GM12865 (cell line): ENCODE results near the gene SPAG16.

ENCODE experiments used
- DNase-seq: peaks from one replicate; pipeline ENCODE4 v3.0.0; 2010; ENCODE audit warnings: low read depth
- H3K4me3 ChIP-seq: 2 replicates; pipeline ENCODE4 v1.5.1; 2011; ENCODE audit warnings: mild to moderate bottlenecking, low read depth, low read length, control low read depth
- TF ChIP-seq, protein P1 (sequence below): IDR thresholded peaks from 2 replicates; pipeline ENCODE4 v1.5.1; 2011; ENCODE audit warnings: low read length, control low read depth, low read depth, inconsistent platforms; ENCODE audit not compliant: insufficient read depth; ENCODE audit errors: missing control alignments

The SPAG16 gene

DNA sequence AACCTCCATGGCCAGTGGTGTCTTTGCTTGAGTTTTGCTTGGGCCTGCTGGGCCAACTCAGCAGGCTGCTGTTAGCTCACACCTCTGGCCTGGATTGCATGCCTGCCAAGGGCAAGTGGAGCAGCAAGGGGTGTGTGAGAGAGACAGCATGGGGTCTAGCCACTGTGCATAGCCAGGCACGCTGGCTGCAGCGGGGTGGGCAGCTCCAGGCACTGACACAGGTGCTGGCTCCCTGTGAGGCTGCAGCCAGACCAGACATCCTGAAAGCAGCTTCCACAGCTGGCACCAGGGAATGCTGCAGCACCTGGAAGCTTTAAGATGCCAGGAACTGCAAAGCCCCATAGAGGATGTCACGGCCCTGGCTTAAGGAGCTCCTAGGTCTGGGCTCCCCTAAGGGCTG is 750.2 kb downstream of the SPAG16 start:
- TF ChIP-seq, protein P1, sequence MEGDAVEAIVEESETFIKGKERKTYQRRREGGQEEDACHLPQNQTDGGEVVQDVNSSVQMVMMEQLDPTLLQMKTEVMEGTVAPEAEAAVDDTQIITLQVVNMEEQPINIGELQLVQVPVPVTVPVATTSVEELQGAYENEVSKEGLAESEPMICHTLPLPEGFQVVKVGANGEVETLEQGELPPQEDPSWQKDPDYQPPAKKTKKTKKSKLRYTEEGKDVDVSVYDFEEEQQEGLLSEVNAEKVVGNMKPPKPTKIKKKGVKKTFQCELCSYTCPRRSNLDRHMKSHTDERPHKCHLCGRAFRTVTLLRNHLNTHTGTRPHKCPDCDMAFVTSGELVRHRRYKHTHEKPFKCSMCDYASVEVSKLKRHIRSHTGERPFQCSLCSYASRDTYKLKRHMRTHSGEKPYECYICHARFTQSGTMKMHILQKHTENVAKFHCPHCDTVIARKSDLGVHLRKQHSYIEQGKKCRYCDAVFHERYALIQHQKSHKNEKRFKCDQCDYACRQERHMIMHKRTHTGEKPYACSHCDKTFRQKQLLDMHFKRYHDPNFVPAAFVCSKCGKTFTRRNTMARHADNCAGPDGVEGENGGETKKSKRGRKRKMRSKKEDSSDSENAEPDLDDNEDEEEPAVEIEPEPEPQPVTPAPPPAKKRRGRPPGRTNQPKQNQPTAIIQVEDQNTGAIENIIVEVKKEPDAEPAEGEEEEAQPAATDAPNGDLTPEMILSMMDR, result no peak
- H3K4me3 ChIP-seq, result no peak overlapping the region

DNA sequence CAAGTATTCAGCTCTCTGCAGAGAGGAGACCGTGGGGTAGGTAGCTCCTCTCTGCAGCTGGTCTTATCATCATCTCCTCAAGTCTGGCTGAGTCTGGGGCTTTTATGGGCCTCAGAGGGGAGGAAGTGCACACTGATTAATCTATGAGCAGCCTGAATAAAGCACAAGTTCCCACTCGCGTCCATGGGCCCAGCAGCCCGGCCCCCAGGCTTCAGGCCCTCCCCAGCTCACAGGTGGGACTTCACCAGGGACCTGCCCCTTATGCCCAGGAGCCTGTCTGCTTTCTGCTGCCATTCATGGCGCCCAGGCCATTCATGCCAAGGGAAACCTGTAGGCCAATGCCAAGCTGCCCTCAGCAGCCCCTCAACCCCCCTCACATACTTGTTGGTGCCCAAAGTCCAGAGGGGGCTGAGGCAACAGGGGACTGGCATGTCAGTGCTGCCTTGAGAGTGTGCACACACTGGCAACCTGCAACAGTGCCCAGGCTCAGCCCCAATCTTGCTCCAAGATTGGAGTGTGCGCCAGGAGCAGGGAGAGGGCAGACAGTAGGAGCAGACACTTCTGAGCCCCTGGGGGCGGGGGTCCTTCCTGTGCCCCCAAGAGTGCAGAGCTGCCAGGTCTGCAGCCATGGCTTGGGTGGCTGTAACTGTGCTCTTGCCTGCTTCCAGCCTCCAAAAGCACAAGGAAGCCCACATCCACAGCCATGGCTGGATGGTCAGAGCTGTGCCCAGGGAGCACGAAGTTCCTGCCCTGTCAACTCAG is 751.0 kb downstream of the SPAG16 start:
- TF ChIP-seq, protein P1, result no peak
- DNase-seq, result no peak
- H3K4me3 ChIP-seq, result no peak overlapping the region

More for the DNA sequence above, 750.2 kb downstream of the SPAG16 start:
- no peak for DNase-seq

DNA sequence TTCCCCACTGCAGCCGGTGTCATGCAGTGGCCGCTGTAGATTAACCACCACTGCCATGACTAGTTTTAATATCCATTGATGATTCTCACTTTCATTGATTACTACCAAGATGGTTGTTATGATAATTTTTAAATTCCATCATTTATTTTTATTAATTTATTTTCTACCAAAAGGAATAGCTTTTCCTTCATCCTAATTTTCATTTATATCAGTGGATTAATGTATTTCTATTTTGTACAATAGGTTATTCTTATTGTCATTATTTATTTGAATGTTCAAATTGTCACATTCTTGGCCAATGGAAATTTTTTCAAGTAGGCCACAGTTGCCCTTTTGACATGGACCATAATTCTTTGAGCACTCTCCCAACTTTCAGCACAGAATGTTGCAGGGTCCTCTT is 751.7 kb downstream of the SPAG16 start:
- no peak overlapping the region for H3K4me3 ChIP-seq
- TF ChIP-seq, protein P1, result no peak
- DNase-seq, result no peak

GRCh38 chr2:214038186-214038585 is 753.9 kb downstream of the SPAG16 start:
- DNase-seq, result no peak
- TF ChIP-seq, protein P1, result no peak
- H3K4me3 ChIP-seq, result no peak overlapping the region

GRCh38 chr2:214050731-214051130 is 766.5 kb downstream of the SPAG16 start:
- TF ChIP-seq, protein P1, result no peak

GRCh38 chr2:214051585-214051984 is 767.3 kb downstream of the SPAG16 start:
- H3K4me3 ChIP-seq, result no peak overlapping the region
- DNase-seq, result no peak
- TF ChIP-seq, protein P1, result no peak

More at GRCh38 chr2:214050731-214051130, 766.5 kb downstream of the SPAG16 start:
- H3K4me3 ChIP-seq, result no peak overlapping the region
- no peak for DNase-seq

GRCh38 chr2:214052235-214052634 is 768.0 kb downstream of the SPAG16 start:
- DNase-seq, result no peak
- TF ChIP-seq, protein P1, result no peak
- H3K4me3 ChIP-seq, result no peak overlapping the region
